ENCODE measurements around the gene SIRPG. TPM values are rescaled to one million over a fixed set of nuclear protein-coding genes. Genes with fewer than 3 reads are reported as not detected.

Gene SIRPG
- total RNA-seq, 2 donors from 2014 or later, result not detected

DNA sequence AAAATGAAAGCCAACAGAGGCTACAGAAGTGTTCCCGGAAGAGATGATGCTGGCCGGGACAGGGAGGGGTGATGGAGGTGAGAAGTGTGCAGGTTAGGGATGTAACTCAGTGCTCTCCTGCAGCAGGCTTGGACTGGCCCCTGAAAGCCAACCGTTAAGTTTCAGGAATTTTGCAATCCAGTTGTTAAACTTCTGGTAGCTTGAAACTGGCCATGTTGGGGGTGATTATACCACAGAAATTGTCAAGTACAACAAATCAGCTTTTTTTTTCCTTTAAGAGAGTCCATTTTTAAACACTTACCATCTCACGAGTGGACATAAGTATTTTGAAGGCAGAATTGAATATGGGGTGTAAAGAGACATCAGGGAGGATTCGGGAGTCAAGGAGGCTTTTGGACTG is 29.0 kb downstream of the SIRPG start:
- H3K36me3 ChIP-seq (ENCODE audit: control insufficient read depth, insufficient read depth, low read length), result no peaks in the 10 kb centered on the region
- no peaks in the 10 kb centered on the region for H3K27me3 ChIP-seq (ENCODE audit: control insufficient read depth, insufficient read depth, low read length, poor library complexity, severe bottlenecking)
- TF ChIP-seq, protein P1, sequence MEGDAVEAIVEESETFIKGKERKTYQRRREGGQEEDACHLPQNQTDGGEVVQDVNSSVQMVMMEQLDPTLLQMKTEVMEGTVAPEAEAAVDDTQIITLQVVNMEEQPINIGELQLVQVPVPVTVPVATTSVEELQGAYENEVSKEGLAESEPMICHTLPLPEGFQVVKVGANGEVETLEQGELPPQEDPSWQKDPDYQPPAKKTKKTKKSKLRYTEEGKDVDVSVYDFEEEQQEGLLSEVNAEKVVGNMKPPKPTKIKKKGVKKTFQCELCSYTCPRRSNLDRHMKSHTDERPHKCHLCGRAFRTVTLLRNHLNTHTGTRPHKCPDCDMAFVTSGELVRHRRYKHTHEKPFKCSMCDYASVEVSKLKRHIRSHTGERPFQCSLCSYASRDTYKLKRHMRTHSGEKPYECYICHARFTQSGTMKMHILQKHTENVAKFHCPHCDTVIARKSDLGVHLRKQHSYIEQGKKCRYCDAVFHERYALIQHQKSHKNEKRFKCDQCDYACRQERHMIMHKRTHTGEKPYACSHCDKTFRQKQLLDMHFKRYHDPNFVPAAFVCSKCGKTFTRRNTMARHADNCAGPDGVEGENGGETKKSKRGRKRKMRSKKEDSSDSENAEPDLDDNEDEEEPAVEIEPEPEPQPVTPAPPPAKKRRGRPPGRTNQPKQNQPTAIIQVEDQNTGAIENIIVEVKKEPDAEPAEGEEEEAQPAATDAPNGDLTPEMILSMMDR (conservative IDR thresholded peaks at IDR 0.05), result no peak
- H3K9me3 ChIP-seq (ENCODE audit: control insufficient read depth, low read length), result no peaks in the 10 kb centered on the region
- no peak overlapping the region for H3K27ac ChIP-seq (ENCODE audit: low read depth, low read length)
- no peaks in the 10 kb centered on the region for H3K36me3 Mint-ChIP-seq (ENCODE audit: low read depth)
- H3K4me1 ChIP-seq (ENCODE audit: control insufficient read depth, insufficient read depth, low read length), result no peaks in the 10 kb centered on the region
- no peak overlapping the region for H3K4me3 Mint-ChIP-seq
- 92 to 93% methylated on average over 4 to 5 of the region's 5 CpGs for whole genome bisulfite sequencing, 2 experiments (ENCODE audit: insufficient coverage in 1 of 2, insufficient read length in 1 of 2)
- H3K27ac Mint-ChIP-seq, result no peak overlapping the region
- no peak overlapping the region for H3K4me3 ChIP-seq (ENCODE audit: low read length)
- no peaks in the 10 kb centered on the region for H3K9me3 Mint-ChIP-seq
- peaks cover 3% of the 10 kb centered on the region for H3K27me3 Mint-ChIP-seq (ENCODE audit: insufficient read depth)
- H3K9ac ChIP-seq (ENCODE audit: extremely low read depth, low read length, poor library complexity, severe bottlenecking), result no peak overlapping the region
- no peak for DNase-seq
- H3K4me1 Mint-ChIP-seq, result no peaks in the 10 kb centered on the region

- peaks cover 3% of the 10 kb centered on the region for H3K27me3 Mint-ChIP-seq (ENCODE audit: insufficient read depth)
- Histone ChIP-seq H3K9me3 (ENCODE audit: control insufficient read depth, low read length) (no peaks in the 10 kb centered on the region), H3K4me3 (ENCODE audit: low read length) (no peak overlapping the region), H3K27me3 (ENCODE audit: control insufficient read depth, insufficient read depth, low read length, poor library complexity, severe bottlenecking) (no peaks in the 10 kb centered on the region), H3K36me3 (ENCODE audit: control insufficient read depth, insufficient read depth, low read length) (no peaks in the 10 kb centered on the region), H3K27ac (ENCODE audit: low read depth, low read length) (no peak overlapping the region), H3K9ac (ENCODE audit: extremely low read depth, low read length, poor library complexity, severe bottlenecking) (no peak overlapping the region), H3K4me1 (ENCODE audit: control insufficient read depth, insufficient read depth, low read length) (no peaks in the 10 kb centered on the region)
- H3K4me3 Mint-ChIP-seq, result no peak overlapping the region
- no peaks in the 10 kb centered on the region for H3K9me3 Mint-ChIP-seq
- DNase-seq, result no peak
- H3K36me3 Mint-ChIP-seq (ENCODE audit: low read depth), result no peaks in the 10 kb centered on the region
- 85 to 100% methylated on average over 1 to 2 of the region's 2 CpGs for WGBS, 2 experiments (ENCODE audit: insufficient coverage in 1 of 2, insufficient read length in 1 of 2)
- TF ChIP-seq, protein P1 (conservative IDR thresholded peaks at IDR 0.05), result no peak
- no peaks in the 10 kb centered on the region for H3K4me1 Mint-ChIP-seq
- H3K27ac Mint-ChIP-seq, result no peak overlapping the region
These were observed 30.4 kb downstream of the SIRPG start for GRCh38 chr20:1627200-1627550.

- TF ChIP-seq, protein P1 (conservative IDR thresholded peaks at IDR 0.05), result no peak
- no peak for DNase-seq
- H3K36me3 ChIP-seq (ENCODE audit: control insufficient read depth, insufficient read depth, low read length), result no peaks in the 10 kb centered on the region
- peaks cover 3% of the 10 kb centered on the region for H3K27me3 Mint-ChIP-seq (ENCODE audit: insufficient read depth)
- no peaks in the 10 kb centered on the region for H3K36me3 Mint-ChIP-seq (ENCODE audit: low read depth)
- WGBS, 2 experiments (ENCODE audit: insufficient coverage in 1 of 2, insufficient read length in 1 of 2), result 89 to 90% methylated on average over 3 of the region's 3 CpGs
- no peaks in the 10 kb centered on the region for H3K27me3 ChIP-seq (ENCODE audit: control insufficient read depth, insufficient read depth, low read length, poor library complexity, severe bottlenecking)
- no peak overlapping the region for H3K4me3 ChIP-seq (ENCODE audit: low read length)
- H3K27ac Mint-ChIP-seq, result no peak overlapping the region
- no peaks in the 10 kb centered on the region for H3K4me1 Mint-ChIP-seq
- H3K9me3 ChIP-seq (ENCODE audit: control insufficient read depth, low read length), result no peaks in the 10 kb centered on the region
- no peaks in the 10 kb centered on the region for H3K9me3 Mint-ChIP-seq
- H3K27ac ChIP-seq (ENCODE audit: low read depth, low read length), result no peak overlapping the region
- H3K4me3 Mint-ChIP-seq, result no peak overlapping the region
- no peak overlapping the region for H3K9ac ChIP-seq (ENCODE audit: extremely low read depth, low read length, poor library complexity, severe bottlenecking)
- no peaks in the 10 kb centered on the region for H3K4me1 ChIP-seq (ENCODE audit: control insufficient read depth, insufficient read depth, low read length)
These were observed 30.9 kb downstream of the SIRPG start for GRCh38 chr20:1626528-1627199.

Data from endodermal cell (in vitro differentiated cells).